ENCODE data around the gene RASA1. TPM values are rescaled to one million over a fixed set of nuclear protein-coding genes. Genes with fewer than 3 reads are reported as not detected.
A peak's percentile ranks its signal among the peaks of the same experiment; 100 is the strongest.

The RASA1 gene
- total RNA-seq, 1 experiment from 2014 or later: 23.9 TPM

DNA sequence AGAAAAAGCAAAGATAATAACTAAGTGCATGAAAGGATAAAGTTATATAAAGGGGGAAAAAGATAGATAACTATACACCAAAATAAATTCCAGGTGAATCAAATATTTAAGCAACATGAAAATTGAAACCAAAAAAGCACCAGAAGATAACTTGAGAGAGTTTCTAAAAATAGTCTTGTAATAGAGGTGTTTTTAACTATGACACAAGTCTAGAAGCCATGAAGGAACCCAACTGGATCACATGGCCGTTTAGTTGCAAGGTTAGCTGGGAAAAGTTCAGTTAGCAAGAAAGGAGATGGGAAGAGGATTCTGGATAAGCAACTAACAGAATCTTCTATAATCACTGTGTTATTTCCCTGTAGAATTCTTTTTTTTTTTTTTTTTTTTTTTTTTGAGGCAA lies 9.2 kb upstream of the RASA1 start:
- Histone ChIP-seq H3K9me2 (ENCODE audit: insufficient read depth) (no peaks in the 10 kb centered on the region), H3K36me3 (ENCODE audit: control insufficient read depth in 1 of 2, insufficient read depth in 2 of 2, low read length in 2 of 2) (no peaks in the 10 kb centered on the region), H2AFZ (ENCODE audit: low read depth, low read length, poor library complexity, severe bottlenecking) (peak overlapping the region; percentile 89), H3K4me1 (ENCODE audit: control insufficient read depth in 1 of 2, insufficient read depth in 2 of 2, low read length in 2 of 2) (no peaks in the 10 kb centered on the region), H3K4me3 (replicated peaks in 1 of 2; ENCODE audit: low read depth in 1 of 2, low read length in 2 of 2) (no peak overlapping the region), H3K27me3 (ENCODE audit: insufficient read depth, low read length) (no peaks in the 10 kb centered on the region), H4K20me1 (ENCODE audit: insufficient read depth) (no peaks in the 10 kb centered on the region), H3K27ac (ENCODE audit: low read depth, low read length) (no peak overlapping the region), H3K4me2 (ENCODE audit: low read length) (no peak overlapping the region), H3K9ac (ENCODE audit: low read length) (no peak overlapping the region), H3K9me3 (ENCODE audit: control insufficient read depth in 1 of 2, insufficient read depth in 1 of 2, low read depth in 1 of 2, low read length in 2 of 2) (no peaks in the 10 kb centered on the region), H3K79me2 (ENCODE audit: insufficient read depth, low read length) (no peaks in the 10 kb centered on the region)
- RAD21 ChIA-PET (ENCODE audit: low non-redundant PET in 1 of 2, low total read pairs in 2 of 2, uncharacterized antibody in 2 of 2, unreplicated experiment in 2 of 2): no interaction called here
- no TSS peak for BruUV-seq (replicated peaks)
- no peak for DNase-seq (ENCODE audit: low read depth, low spot score)
- CTCF ChIA-PET: no interaction called here
- TF ChIP-seq EGR1 (IDR thresholded peaks at IDR 0.05; ENCODE audit: low read depth) (no peak), RAD21 (IDR thresholded peaks at IDR 0.05; ENCODE audit: low read depth) (no peak), FOSL1 (IDR thresholded peaks at IDR 0.05; ENCODE audit: low read depth) (no peak)
- TF ChIP-seq, protein P1, sequence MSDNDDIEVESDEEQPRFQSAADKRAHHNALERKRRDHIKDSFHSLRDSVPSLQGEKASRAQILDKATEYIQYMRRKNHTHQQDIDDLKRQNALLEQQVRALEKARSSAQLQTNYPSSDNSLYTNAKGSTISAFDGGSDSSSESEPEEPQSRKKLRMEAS (IDR thresholded peaks at IDR 0.05): no peak
- no peak for ATAC-seq
- intact Hi-C loops (cut with micrococcal nuclease): no loop called here
- POLR2A ChIA-PET: no interaction called here

DNA sequence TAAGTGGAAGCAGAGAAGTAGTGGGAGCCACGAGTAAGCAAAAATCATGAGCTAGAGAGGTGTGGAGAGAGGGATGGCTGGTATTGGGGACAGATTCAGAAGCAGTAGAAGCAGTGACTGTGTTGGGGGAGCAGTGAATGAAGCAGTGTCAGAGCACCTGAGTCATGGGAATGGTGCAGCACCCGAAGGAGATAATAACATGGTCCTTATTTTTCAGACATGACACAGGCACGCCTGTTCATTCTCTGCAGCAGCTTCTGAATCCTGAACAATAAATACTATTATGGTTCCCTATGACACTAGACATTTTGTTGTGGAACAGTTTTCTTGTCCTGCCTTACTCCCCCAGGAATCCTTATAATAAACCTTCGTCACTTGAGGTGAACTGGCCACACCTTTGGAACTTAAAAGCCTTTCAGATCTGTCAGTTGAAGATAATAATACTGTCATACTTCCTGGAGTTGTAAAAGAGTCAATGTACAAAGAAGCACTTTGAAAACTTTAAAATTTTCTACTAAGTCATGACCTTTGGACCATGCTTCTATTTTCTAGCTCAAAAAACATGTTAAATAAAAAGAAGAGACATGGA lies 7.0 kb upstream of the RASA1 start:
- H3K36me3 ChIP-seq (ENCODE audit: control insufficient read depth in 1 of 2, insufficient read depth in 2 of 2, low read length in 2 of 2): no peaks in the 10 kb centered on the region
- ChIA-PET RAD21 (ENCODE audit: low non-redundant PET in 1 of 2, low total read pairs in 2 of 2, uncharacterized antibody in 2 of 2, unreplicated experiment in 2 of 2) (no interaction called here), CTCF (no interaction called here), POLR2A (no interaction called here)
- intact Hi-C loops (cut with micrococcal nuclease): no loop called here
- BruUV-seq (replicated peaks): no TSS peak
- H3K79me2 ChIP-seq (ENCODE audit: insufficient read depth, low read length): no peaks in the 10 kb centered on the region
- peak overlapping the region; percentile 18 for H2AFZ ChIP-seq (ENCODE audit: low read depth, low read length, poor library complexity, severe bottlenecking)
- H3K9me3 ChIP-seq (ENCODE audit: control insufficient read depth in 1 of 2, insufficient read depth in 1 of 2, low read depth in 1 of 2, low read length in 2 of 2): no peaks in the 10 kb centered on the region
- H3K27ac ChIP-seq (ENCODE audit: low read depth, low read length): no peak overlapping the region
- no peak overlapping the region for H3K4me3 ChIP-seq (replicated peaks in 1 of 2; ENCODE audit: low read depth in 1 of 2, low read length in 2 of 2)
- no peaks in the 10 kb centered on the region for H4K20me1 ChIP-seq (ENCODE audit: insufficient read depth)
- H3K4me2 ChIP-seq (ENCODE audit: low read length): no peak overlapping the region
- DNase-seq (ENCODE audit: low read depth, low spot score): no peak
- ATAC-seq: no peak
- no peak for TF ChIP-seq CBX3 (IDR thresholded peaks at IDR 0.05; ENCODE audit: low read depth)
- TF ChIP-seq, protein P2, sequence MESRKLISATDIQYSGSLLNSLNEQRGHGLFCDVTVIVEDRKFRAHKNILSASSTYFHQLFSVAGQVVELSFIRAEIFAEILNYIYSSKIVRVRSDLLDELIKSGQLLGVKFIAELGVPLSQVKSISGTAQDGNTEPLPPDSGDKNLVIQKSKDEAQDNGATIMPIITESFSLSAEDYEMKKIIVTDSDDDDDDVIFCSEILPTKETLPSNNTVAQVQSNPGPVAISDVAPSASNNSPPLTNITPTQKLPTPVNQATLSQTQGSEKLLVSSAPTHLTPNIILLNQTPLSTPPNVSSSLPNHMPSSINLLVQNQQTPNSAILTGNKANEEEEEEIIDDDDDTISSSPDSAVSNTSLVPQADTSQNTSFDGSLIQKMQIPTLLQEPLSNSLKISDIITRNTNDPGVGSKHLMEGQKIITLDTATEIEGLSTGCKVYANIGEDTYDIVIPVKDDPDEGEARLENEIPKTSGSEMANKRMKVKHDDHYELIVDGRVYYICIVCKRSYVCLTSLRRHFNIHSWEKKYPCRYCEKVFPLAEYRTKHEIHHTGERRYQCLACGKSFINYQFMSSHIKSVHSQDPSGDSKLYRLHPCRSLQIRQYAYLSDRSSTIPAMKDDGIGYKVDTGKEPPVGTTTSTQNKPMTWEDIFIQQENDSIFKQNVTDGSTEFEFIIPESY (IDR thresholded peaks at IDR 0.05; ENCODE audit: extremely low read depth, insufficient replicate concordance, low read length): no peak
- TF ChIP-seq POLR2AphosphoS5 (IDR thresholded peaks at IDR 0.05; ENCODE audit: low read depth, low read length): no peak
- TF ChIP-seq YY1 (IDR thresholded peaks at IDR 0.05; ENCODE audit: extremely low read depth, insufficient replicate concordance, low read depth, low read length): no peak
- no peak for TF ChIP-seq SRF (IDR thresholded peaks at IDR 0.05; ENCODE audit: low read depth)
- no peak for TF ChIP-seq FOSL1 (IDR thresholded peaks at IDR 0.05; ENCODE audit: low read depth)
- TF ChIP-seq CEBPB (IDR thresholded peaks at IDR 0.05; ENCODE audit: low read depth): no peak
- TF ChIP-seq EZH2phosphoT487 (IDR thresholded peaks at IDR 0.05; ENCODE audit: borderline replicate concordance): no peak
- no peak for TF ChIP-seq ZNF274 (IDR thresholded peaks at IDR 0.05; ENCODE audit: low read depth, low read length)
- TF ChIP-seq SIN3A (IDR thresholded peaks at IDR 0.05; ENCODE audit: low read depth): no peak
- no peak for TF ChIP-seq TCF7L2 (IDR thresholded peaks at IDR 0.05; ENCODE audit: borderline replicate concordance, extremely low read depth, insufficient read depth, insufficient read length)
- TF ChIP-seq ZFX (IDR thresholded peaks at IDR 0.05): no peak
- no peak for TF ChIP-seq JUND (IDR thresholded peaks at IDR 0.05)
- TF ChIP-seq REST (IDR thresholded peaks at IDR 0.05; ENCODE audit: low read depth): no peak
- H3K9ac ChIP-seq (ENCODE audit: low read length): no peak overlapping the region
- no peaks in the 10 kb centered on the region for H3K9me2 ChIP-seq (ENCODE audit: insufficient read depth)
- no peaks in the 10 kb centered on the region for H3K27me3 ChIP-seq (ENCODE audit: insufficient read depth, low read length)
- H3K4me1 ChIP-seq (ENCODE audit: control insufficient read depth in 1 of 2, insufficient read depth in 2 of 2, low read length in 2 of 2): no peaks in the 10 kb centered on the region

All from HCT116 (cell line).